CD4-positive, alpha-beta T cell treated with Interferon alpha-2 for 1 hour (primary cell): ENCODE measurements around the gene CCDC175.
A peak's percentile ranks its signal among the peaks of the same experiment; 100 is the strongest.

Source experiments
- DNase-seq, 2 donors: peaks; one replicate each; pipeline ENCODE4 v3.0.0-alpha.2; 2020 to 2022

CCDC175 gene

GRCh38 chr14:59576332-59577294 is at the start of gene CCDC175:
TSS of gene CCDC175 (minus strand) at chr14:59576812. CDS start at chr14:59576775, 37 bp downstream.
- DNase-seq, result peak; percentile 80

GRCh38 chr14:59622631-59623030 is 46.0 kb upstream of the CCDC175 start:
- DNase-seq, result no peak

- DNase-seq, result no peak
Observed at GRCh38 chr14:59619061-59619460, 42.4 kb upstream of the CCDC175 start.

DNA sequence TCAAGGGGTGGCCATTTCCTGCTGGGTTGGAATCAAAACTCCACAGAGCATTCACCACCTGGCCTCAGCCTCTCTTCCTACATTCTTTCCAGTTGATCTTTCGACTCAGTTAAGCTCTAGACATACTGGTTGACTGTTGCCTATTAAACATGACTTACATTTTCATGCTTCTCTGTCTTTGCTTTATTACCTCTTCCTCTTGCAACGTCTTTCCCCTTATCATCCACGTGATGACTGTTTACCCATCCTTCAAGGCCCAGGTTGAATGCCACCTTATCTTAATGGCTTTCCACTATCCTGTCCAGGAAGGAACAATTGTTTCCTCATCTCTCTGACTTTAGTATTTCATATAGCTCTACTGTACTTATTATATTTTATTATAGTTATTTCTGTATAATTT is 24.4 kb upstream of the CCDC175 start:
- no peak for DNase-seq

DNA sequence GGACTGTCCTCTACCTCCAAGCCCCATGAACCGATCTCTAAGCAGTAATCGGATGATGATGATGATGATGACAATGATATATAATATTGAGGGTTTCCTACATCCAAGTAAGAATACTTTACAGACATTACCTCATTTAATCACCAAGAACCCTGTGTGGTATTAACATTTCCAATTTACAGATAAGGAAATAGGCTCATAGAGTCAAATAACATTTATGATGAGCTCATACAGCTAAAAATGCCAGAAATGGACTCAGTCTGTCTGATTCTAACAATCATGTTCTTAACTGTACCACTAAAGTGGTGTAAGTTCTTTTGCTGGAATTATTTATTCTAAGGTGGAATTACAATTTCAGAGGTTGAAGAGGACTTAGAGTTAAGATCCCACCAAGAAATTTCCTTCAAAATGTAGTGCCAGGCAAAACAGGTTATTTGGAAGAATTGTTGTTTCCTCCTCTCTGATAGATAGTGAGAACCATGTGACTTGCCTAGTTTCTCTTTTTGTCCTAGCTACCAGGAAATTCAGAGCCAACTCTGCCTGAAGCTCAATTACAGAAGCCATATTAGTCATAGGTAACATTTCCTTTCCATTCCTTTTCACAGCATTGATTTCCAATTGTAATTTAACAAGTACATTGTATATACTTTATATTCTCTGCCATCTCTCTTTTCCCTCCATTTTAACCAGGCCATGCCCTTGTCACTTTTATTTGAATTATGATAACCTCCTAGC is 23.8 kb upstream of the CCDC175 start:
- no peak for DNase-seq

DNA sequence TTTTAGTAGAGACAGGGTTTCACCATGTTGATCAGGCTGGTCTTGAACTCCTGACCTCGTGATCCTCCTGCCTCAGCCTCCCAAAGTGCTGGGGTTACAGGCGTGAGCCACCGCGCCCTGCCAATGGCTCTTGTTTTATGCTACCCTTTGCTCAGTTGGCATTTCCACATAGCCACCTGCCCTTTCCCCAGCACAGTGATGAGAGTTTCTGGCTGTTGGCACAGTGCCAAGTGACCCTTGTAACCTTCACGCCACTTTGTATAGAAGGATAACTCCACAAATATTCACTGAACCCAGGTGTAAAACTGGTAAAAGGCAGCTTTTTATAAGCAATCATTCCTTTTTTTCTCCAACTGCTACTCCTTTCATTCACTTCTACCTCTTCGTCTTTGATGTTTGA is 18.5 kb upstream of the CCDC175 start:
- no peak for DNase-seq

GRCh38 chr14:59591641-59592370 is 15.2 kb upstream of the CCDC175 start:
- no peak for DNase-seq

DNA sequence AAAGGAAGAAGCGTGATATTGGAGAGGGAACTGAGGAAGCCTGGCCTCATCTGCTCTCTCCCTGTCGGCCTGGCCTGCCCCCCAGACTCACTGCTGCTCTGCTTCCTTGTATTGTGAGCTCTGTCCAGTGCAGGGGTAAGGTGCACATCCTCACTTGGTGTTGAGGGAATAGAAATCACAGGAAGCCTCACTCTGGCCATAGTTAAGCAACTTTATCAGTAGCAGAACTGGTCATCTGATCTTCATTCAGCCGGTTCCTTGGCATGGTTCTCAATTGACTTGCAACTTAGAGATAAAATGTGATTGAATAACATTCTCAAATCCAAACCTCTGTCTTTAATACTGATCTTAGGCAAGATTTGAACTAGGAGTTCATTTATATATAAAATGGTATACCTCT is 11.5 kb upstream of the CCDC175 start:
- no peak for DNase-seq

GRCh38 chr14:59585891-59586554 is 9.4 kb upstream of the CCDC175 start:
- DNase-seq, result no peak

DNA sequence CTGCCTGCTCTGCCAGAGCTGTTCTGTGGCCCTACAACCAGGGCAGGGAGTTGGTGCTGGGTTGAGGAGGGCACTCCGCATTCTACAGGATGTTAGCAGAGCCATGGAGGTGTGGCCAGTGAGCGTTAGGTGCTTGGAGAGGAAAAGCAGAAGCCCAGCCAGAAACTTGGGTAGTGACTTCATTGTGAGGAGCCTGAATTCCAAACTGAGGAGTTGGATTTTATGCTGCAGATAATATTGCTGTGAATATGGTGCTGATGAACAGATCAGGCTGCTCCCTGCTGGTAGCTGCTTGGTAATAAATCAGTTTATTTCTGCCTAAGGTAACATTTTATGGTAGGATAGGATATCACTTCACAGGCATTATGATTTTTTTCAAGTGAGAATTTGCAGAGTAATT is 7.1 kb upstream of the CCDC175 start:
- no peak for DNase-seq

DNA sequence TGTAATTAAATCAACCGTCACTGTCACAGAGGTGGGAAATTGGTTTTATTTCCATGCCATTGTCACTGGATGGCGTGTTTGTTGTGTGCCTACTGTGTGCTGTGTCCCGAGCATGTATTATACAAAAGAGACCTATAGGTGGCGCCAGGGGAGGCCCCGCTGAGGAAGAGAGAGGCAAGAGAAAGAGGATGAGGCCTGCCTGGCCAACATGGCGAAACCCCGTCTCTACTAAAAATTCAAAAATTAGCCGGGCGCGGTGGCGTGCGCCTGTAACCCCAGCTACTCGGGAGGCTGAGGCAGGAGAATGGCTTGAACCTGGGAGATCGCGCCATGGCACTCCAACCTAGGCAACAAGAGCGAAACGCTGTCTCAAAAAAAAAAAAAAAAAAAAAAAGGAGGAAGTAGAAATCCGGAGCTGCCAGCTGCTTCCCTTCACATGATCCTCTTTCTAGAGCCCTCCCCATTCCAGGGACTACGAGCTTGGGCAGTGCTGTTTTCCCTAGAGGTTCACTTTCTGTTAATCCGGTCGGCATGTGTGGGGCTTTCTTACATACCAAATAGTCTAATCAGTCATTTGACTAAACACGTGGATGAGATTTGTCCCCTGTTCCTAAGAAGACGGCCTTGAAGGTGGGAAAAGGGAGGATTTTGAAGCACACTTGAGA is 6.4 kb upstream of the CCDC175 start:
- peak in 1 of 2 donors; percentile 13 for DNase-seq

- no peak for DNase-seq
Observed at GRCh38 chr14:59582161-59582560, 5.5 kb upstream of the CCDC175 start.

GRCh38 chr14:59580911-59581310 is 4.3 kb upstream of the CCDC175 start:
- no peak for DNase-seq

- DNase-seq, result no peak
Observed at GRCh38 chr14:59570122-59570521, 6.5 kb downstream of the CCDC175 start.

GRCh38 chr14:59566725-59567124 is 9.9 kb downstream of the CCDC175 start:
- no peak for DNase-seq

- no peak for DNase-seq
Observed at GRCh38 chr14:59566296-59566695, 10.3 kb downstream of the CCDC175 start.

DNA sequence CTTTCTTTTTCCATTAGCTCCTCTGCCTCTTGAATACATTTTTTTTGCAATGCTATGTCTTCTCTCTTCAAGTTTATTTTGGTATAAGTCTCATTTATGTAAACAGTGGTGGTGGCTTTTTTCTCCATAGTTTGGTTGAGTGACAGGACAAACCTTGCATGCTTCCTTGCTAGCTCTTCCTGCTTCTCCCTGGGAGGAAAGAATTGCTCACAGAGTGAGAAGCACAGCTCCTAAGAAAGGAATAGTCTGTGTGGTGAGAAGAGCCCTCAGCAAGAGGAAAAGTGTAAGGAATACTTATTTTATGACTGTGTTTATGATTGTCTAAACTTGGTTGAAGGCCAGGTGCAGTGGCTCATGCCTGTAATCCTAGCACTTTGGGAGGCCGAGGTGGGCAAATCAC is 11.5 kb downstream of the CCDC175 start:
- DNase-seq, result no peak

DNA sequence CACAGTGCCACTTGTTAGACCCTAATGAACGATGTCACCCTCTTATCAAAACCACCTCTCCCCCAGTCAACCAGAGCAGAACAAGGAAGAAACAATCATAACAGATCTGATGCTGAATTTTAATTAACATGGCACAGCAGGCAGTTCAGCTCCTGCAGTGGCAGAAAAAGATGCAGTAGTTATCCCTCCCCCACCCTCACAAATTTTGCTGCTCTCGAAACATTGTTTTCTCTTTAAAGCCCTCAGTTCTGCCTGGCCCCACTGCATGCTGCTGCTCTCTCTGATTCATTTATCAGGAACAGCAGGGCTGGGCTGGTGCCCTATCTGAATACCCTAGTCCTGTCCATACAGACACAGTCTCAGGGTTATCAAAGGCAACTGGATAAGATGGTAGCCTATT is 12.2 kb downstream of the CCDC175 start:
- DNase-seq, result no peak

GRCh38 chr14:59547310-59547709 is 29.3 kb downstream of the CCDC175 start:
- DNase-seq, result no peak

DNA sequence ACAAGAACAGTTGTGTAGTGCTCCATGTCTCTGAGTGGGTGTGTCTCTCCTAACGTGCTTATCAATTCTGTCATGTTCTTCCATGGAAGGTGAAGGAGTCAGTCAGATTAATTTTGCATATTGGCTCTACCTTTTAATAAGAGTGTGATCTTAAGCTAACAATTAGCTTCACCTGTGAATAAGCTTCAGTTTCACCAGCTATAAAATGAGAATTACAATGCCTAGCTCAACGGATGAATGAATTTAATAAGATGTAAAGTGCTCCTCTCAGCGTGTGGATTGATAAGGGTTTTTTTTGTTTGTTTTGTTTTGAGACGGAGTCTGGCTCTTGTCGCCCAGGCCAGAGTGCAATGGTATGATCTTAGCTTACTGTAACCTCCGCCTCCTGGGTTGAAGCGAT is 32.7 kb downstream of the CCDC175 start:
- DNase-seq, result no peak

DNA sequence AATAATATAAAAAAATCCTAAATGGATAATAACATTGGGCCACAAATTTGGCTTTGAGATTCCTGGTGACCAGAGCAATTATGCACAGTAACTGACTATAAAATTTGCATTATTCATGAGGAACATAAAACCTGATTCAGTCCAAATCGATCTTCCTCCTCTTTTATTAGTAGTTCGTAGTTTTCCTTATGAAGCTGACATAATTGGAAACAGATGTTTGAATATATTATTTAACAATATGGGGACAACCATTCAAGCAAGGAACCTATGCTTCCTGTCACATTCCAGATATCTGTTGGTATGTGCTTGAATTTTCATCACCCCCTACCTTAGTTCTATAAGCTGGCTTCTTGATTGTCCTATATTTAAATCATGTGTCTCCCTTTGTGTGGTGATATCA is 34.9 kb downstream of the CCDC175 start:
- no peak for DNase-seq

GRCh38 chr14:59540852-59541251 is 35.8 kb downstream of the CCDC175 start:
- no peak for DNase-seq
